ENCODE measurements around the gene SLC7A1. TPM values are rescaled to one million over a fixed set of nuclear protein-coding genes. Genes with fewer than 3 reads are reported as not detected.

Gene SLC7A1
- total and polyA plus RNA-seq, 7 donors = 0.79 to 14.7 (median 3.2) TPM

DNA sequence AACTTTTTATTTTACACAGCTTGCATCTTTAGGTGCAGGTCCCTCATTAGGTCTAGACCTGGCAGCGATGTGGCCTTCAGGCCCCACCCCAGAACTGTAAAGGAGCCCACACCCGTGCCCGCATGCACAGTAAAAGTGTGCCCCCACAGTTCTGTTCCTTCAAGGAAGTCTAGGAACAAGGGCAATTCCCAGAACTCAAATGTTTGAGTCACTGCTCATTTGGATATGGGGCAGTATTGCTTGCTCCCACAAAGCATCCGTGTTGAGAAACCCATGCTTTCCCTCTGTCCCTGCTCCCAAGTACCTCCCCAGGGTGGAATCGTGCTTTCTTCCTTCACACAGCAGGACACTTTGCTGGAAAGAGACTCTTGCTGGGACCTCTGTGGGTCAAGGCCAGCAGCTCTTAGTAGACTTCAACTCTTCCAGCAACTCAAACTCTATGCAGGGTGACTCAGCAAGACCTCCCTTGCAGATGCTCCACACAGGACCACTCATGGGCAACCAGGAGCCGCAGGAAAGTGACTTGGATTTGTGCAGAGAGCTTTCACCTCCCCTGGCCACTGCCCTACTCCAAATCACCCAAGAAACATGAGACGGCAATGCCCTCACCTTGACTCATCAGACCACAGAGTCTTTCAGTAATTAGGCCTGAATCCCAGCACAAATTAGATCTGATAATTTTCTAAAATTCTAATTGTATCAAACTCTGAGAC, 12.3 kb downstream of the SLC7A1 start:
- no peaks in the 10 kb centered on the region for H3K9me3 ChIP-seq
- ATAC-seq (no peak), DNase-seq (no peak)
- no peaks in the 10 kb centered on the region for H3K36me3 ChIP-seq (ENCODE audit: insufficient read depth in 1 of 2, low read depth in 1 of 2)
- no peak overlapping the region for H3K27ac ChIP-seq
- intact Hi-C loops (cut with DNase I) = no loop called here
- peaks cover 0 to 9% (median 3%) of the 10 kb centered on the region in 3 donors for H3K27me3 ChIP-seq (ENCODE audit: insufficient read depth in 3 of 3, low read length in 2 of 3)
- TF ChIP-seq, protein P1, sequence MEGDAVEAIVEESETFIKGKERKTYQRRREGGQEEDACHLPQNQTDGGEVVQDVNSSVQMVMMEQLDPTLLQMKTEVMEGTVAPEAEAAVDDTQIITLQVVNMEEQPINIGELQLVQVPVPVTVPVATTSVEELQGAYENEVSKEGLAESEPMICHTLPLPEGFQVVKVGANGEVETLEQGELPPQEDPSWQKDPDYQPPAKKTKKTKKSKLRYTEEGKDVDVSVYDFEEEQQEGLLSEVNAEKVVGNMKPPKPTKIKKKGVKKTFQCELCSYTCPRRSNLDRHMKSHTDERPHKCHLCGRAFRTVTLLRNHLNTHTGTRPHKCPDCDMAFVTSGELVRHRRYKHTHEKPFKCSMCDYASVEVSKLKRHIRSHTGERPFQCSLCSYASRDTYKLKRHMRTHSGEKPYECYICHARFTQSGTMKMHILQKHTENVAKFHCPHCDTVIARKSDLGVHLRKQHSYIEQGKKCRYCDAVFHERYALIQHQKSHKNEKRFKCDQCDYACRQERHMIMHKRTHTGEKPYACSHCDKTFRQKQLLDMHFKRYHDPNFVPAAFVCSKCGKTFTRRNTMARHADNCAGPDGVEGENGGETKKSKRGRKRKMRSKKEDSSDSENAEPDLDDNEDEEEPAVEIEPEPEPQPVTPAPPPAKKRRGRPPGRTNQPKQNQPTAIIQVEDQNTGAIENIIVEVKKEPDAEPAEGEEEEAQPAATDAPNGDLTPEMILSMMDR (IDR thresholded peaks at IDR 0.05) = no peak
- H3K4me1 ChIP-seq = no peaks in the 10 kb centered on the region
- no peak overlapping the region for H3K4me3 ChIP-seq
- WGBS, 3 donors = 88 to 94% (median 89%) methylated on average over 7 of the region's 7 CpGs

DNA sequence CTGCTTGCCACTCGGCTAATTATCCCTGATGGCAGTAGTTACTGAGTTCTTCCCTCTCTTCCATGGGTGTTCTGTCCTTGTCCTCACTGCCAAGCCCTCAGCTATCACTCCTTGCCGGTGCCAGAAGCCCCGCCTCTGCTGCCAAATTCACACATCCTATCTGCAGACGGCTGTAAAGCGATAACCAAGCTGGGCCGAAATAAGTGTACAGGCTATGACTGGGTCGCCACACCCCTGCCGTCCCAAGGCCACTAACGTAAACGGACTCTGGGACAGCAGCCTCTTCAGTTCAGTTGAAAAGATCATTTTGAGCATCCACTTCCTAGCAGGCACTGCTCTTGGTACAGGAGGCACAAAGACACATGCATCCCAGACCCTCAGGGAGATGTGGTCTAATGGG, 13.3 kb downstream of the SLC7A1 start:
- H3K36me3 ChIP-seq (ENCODE audit: insufficient read depth in 1 of 2, low read depth in 1 of 2) = no peaks in the 10 kb centered on the region
- intact Hi-C loops (cut with DNase I) = no loop called here
- H3K27ac ChIP-seq = no peak overlapping the region
- peaks cover 0 to 9% (median 3%) of the 10 kb centered on the region in 3 donors for H3K27me3 ChIP-seq (ENCODE audit: insufficient read depth in 3 of 3, low read length in 2 of 3)
- H3K4me3 ChIP-seq = no peak overlapping the region
- TF ChIP-seq, protein P1 (IDR thresholded peaks at IDR 0.05) = no peak
- 45 to 53% (median 53%) methylated on average over 10 of the region's 10 CpGs for WGBS, 3 donors
- no peaks in the 10 kb centered on the region for H3K4me1 ChIP-seq
- no peak for DNase-seq
- no peak for ATAC-seq
- H3K9me3 ChIP-seq = no peaks in the 10 kb centered on the region

DNA sequence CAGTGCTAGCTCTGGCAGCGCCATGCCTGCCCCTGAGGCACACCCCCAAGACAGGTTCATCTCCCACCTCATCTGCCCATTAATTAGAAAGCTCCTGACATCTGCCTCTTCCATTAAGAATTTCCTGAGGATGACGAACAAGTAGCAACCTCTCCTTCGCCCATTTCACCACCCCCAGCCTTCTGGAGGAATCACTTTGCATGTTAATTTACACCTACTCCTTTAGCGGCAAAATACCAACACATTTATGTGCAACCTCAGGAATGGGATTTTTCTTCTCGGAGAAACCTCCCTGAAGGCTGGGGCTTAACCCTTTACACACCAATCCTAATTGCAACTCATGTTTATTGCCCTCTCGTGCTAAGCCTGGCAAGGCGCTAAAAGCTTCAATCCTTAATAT, 13.8 kb downstream of the SLC7A1 start:
- TF ChIP-seq, protein P1 (IDR thresholded peaks at IDR 0.05) = no peak
- no peak for DNase-seq
- H3K4me3 ChIP-seq = no peak overlapping the region
- ATAC-seq = no peak
- H3K27ac ChIP-seq = no peak overlapping the region
- H3K9me3 ChIP-seq = no peaks in the 10 kb centered on the region
- H3K36me3 ChIP-seq (ENCODE audit: insufficient read depth in 1 of 2, low read depth in 1 of 2) = no peaks in the 10 kb centered on the region
- no peaks in the 10 kb centered on the region for H3K4me1 ChIP-seq
- WGBS, 3 donors = 73 to 75% (median 74%) methylated on average over 7 of the region's 7 CpGs
- intact Hi-C loops (cut with DNase I) = no loop called here
- H3K27me3 ChIP-seq (ENCODE audit: insufficient read depth in 3 of 3, low read length in 2 of 3) = peaks cover 0 to 9% (median 3%) of the 10 kb centered on the region in 3 donors

DNA sequence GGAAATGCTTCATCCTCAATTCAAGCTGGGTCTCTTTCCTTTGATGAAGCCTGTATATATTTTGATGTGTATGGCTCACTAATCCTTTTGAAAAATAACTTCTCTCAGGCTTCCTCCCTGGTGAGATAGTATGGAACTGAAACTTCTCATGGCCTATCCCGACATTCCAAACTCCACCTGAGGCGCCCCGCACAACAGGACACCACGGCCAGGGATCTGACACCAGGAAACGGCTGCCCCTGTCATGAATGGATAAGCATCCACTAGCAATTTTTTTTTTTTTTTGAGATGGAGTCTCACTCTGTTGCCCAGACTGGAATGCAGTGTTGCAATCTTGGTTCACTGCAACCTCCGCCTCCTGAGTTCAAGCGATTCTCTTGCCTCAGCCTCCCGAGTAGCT, 16.4 kb downstream of the SLC7A1 start:
- Histone ChIP-seq H3K27me3 (ENCODE audit: insufficient read depth in 3 of 3, low read length in 2 of 3) (peaks cover 0 to 9% (median 3%) of the 10 kb centered on the region in 3 donors), H3K9me3 (no peaks in the 10 kb centered on the region), H3K27ac (no peak overlapping the region), H3K4me3 (no peak overlapping the region), H3K36me3 (ENCODE audit: insufficient read depth in 1 of 2, low read depth in 1 of 2) (no peaks in the 10 kb centered on the region), H3K4me1 (no peaks in the 10 kb centered on the region)
- ATAC-seq (no peak), DNase-seq (no peak)
- TF ChIP-seq, protein P1 (IDR thresholded peaks at IDR 0.05) = no peak
- intact Hi-C loops (cut with DNase I) = no loop called here
- WGBS, 3 donors = 90 to 93% (median 91%) methylated on average over 8 of the region's 8 CpGs

Data from psoas muscle (tissue), 8 donors.